Inflammatory macrophage (primary cell): ENCODE results near the gene SLC47A2.
"Not testable (repeated sequence)": the region's sequence is repeated elsewhere in the genome, so short reads cannot be mapped to it uniquely, and the experiment has no call there.

ENCODE experiments used
- DNase-seq, 2 donors: peaks; one replicate each; pipeline ENCODE4 v3.0.0-alpha.2; 2020 to 2022

Gene SLC47A2

DNA sequence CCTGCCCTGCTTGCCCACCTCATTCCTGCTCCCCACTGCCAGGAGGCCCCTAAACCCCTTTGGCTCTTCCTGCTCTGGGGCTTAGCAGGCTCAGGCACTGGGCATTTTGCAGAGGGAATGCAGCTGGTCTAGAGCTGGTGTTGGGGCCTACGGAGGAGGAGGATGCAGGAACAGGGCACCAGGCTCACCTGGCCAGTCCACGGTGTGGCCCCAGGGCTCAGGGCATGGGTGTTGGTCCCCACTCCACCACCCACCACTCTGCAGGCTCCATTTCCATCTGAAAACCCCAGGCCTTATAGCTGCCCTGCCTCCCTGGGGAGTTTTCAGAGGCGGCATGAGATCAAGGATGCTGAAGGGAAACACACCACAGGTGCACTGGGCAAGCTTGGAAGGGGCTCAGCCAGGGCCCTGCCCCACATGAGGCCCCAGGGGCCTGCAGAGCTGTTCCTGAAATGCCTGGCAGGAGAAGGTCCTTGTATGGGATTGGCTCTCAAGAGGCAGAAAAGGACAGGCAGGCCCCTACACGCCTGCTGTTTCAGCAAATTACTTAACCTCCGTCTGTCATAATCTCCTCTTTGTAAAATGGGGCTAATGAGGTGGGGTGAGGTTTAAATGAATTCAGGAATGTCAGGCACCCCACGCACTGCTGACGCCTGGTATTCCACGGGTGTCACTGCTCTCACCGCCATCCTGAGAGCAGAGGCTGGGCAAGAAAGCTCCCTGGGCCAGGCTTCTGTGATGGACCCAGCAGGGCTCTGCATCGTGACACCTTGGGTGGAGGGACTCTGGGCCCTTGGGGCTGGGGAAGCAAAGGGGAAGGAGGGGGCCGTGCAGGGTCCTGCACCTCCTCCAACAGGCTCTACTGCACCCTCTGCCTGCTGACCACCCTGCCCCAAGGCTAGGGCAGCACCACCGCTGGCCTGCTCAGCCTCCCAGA lies 9.3 kb downstream of the SLC47A2 start:
- no peak for DNase-seq

DNA sequence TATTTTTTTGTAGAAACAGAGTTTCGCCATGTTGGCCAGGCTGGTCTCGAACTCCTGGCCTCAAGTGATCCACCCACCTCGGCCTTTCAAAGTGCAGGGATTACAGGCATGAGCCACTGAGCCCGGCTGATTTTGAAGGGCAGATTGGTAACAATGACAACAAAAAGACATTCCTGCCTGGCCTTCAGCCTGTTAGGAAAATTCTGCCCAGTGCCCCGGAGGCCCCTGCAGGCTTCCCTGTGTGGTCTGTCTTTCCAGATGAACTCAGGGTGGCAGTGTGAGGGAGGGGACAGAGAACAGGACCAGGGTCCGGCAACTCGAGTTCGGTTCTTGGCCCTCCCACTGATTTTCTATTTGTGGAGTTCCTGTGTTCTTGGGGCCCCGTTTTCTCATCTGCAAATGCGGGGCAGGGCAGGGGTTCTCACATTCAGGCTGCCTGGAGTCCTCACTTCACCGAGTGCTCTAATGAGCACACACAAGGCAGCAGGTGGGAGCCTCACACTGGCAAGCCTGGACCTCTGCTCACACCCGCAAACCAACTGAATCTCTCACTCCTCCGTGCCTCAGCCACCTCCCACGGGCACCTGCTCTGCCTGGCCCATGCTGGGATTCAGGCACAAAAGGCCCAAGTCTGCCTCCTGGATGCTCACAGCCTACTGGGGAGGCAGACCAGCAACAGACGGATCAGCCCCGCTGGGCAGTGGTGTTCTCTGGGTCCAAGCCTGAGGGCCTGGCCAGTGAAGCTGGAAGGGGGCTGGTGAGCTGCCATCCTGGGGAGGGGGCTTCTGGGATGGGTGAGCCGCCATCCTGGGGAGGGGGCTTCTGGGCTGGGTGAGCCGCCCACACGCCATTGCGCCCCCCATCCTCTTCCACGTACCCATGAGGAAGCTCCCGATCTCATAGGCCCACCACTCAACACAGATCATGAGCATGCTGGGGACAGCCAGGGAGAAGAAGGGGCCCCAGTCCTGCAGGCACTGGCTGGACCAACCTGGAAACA lies 10.3 kb downstream of the SLC47A2 start:
- no peak for DNase-seq

DNA sequence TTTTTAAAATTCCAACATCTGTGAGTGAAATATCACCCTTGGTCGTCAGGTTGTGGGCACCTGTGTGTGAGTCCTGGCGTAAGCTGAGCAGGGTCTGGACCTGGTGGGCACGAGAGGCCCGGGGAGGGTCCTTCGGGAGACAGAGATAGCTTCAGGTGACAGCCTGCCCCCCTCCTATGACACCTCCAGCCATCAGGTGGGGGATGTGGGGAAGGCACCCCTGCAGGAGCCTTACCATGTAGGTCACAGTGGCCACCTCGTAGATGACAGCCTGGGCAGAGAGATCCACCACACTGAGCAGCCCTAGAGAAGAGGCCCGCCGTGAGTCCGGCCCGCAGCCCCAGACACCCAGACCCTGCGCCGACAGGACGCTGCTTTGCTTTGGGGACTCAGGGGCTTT lies 11.2 kb downstream of the SLC47A2 start:
- DNase-seq, result no peak

DNA sequence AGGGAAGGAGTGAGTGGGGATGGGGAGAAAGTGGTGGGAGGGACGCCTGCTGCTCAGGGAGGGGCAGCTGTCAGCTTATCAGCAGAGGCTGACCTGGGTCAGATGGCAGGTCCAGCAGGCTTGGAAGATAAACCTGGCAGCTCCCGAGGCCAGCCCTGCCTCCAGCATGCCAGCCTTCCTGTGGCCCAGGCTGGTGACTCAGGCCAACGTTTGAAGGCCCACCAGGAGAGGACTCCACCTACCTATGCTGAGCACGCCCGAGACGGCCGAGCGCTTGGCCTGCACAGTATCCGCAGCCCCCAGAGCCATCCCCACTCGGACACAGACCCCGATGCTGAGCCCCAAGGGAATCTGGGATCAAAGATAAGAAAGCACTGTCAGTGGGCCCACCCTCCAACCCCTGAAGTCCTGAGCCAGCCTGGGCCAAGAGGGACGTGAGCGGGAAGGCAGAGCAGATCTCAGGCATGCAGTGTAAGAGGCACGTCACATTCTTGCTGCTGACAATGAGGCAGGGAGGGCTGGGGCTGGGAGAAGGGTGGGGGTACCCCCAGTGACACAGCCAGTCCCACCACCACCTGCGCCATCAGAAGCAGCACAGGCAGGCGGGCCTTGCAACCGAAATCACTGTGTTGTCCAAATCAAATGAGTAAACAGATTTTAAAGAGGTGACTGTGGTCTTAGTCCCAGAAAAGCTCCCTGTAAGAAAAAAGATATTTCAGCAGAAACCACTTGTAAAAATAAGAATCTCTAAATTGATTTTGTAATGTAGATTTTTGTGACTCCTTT lies 12.4 kb downstream of the SLC47A2 start:
- DNase-seq, result no peak

DNA sequence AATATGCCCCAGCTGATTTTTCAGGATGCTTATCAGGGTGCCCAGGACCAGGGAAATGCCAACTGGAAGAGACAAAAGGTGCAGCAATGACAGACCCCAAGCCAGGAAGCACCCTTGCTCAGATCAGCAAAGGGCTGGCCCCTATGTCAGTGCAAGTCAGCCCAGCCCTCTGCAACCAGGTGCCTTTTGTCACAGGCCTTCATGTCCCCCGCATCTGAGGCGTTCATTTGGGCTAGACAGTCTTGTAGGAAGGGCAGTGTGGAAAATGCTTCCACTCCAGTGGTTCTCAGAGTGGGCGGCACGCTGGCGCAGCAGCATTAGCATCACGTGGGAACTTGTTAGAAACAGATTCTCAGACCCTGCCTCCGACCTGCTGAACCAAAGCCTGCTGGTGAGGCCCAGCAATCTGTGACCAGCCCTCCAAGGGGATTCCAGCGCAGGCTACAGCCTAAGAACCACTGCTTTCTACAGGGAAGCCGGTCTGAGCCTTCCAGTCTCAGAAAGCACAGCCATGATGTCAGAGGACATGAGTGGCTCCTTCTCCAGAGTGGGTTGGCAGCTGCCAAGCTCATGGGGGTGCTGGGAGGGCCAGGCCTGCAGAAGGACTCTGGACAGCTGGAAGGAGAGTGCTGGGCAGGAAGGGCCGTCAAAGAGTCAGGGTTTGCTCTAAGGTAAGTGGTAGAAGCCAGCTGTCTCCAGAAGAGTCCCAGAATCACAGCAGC lies 13.1 kb downstream of the SLC47A2 start:
- no peak for DNase-seq

DNA sequence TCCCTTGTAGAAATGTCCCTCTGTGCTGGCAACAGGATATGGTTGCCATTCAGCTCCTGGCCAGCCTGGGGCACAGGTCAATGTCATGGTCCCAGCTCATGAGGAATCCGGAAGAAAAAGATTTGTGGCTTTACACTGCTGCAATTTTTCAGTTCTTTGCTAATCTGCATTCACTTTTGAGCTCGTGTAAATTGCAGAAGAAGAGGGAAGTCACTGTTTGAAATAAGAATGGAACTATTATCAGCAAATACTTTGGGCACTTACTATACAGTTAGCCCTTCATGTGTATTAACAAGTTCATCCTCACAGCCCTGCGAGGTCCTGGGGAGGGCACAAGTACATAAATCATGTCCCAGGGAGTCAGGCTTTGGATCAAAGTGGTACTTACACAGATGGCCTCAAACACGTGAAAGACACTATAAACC lies 14.2 kb downstream of the SLC47A2 start:
- peak; percentile 46 to 55 for DNase-seq

DNA sequence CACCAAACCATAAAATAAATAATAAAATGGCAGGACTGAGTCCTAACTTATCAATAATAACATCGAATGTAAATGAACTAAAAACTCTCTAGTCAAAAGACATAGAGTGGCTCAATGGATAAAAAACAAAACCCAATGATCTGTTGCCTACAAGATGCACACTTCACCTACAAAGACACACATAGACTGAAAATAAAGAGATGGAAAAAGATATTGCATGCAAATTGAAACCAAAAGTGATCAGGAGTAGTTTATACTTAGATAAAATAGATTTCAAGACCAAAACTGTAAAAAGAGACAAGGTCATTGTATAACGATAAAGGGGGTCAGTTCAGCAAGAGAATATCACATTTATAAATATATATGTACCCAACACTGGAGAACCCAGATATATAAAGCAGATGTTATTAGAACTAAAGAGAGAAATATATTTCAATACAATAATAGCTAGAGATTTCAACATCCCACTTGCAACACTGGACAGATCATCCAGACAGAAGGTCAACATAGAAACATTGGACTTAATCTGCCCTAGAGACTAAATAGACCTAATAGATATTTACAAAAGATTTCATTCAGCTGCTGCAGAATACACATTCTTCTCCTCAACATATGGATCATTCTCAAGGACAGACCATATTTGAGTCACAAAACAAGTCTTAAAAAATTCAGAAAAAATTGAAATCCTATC lies 29.8 kb downstream of the SLC47A2 start:
- peak; percentile 15 to 39 for DNase-seq

DNA sequence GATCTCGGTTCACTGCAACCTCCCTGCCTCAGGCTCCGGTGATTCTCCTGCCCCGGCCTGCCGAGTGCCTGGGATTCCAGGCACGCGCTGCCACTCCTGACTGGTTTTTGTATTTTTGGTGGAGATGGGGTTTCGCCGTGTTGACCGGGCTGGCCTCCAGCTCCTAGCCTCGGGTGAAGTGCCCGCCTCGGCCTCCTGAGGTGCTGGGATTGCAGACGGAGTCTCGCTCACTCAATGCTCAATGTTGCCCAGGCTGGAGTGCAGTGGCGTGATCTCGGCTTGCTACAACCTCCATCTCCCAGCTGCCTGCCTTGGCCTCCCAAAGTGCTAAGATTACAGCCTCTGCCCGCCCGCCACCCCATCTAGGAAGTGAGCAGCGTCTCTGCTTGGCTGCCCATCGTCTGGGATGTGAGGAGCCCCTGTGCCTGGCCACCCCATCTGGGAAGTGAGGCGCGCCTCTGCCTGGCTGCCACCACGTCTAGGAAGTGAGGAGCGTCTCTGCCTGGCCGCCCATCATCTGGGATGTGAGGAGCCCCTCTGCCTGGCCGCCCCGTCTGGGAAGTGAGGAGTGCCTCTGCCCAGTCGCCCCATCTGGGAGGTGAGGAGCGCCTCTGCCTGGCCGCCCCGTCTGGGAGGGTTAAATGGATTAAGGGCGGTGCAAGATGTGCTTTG lies 31.3 kb downstream of the SLC47A2 start:
- DNase-seq, result not testable (repeated sequence)

DNA sequence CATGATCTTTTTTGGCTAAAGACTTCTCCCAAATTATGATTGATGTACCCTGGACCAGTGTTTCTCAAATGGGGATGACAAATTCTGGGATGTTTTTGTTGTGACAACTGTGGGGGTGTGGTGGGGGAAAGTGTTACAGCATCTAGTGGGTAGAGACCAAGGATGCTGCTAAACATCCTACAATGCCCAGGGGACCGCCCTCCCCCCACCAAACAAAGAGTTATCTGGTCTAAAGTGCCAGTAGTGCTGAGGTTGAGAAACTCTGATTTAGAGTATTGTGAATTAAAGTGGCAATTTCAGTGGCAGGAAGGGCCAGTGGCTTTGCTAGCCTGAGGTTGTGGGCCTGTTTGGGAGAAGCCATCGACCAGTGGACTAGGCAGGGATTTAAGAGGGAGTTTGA lies 33.3 kb downstream of the SLC47A2 start:
- DNase-seq, result no peak

DNA sequence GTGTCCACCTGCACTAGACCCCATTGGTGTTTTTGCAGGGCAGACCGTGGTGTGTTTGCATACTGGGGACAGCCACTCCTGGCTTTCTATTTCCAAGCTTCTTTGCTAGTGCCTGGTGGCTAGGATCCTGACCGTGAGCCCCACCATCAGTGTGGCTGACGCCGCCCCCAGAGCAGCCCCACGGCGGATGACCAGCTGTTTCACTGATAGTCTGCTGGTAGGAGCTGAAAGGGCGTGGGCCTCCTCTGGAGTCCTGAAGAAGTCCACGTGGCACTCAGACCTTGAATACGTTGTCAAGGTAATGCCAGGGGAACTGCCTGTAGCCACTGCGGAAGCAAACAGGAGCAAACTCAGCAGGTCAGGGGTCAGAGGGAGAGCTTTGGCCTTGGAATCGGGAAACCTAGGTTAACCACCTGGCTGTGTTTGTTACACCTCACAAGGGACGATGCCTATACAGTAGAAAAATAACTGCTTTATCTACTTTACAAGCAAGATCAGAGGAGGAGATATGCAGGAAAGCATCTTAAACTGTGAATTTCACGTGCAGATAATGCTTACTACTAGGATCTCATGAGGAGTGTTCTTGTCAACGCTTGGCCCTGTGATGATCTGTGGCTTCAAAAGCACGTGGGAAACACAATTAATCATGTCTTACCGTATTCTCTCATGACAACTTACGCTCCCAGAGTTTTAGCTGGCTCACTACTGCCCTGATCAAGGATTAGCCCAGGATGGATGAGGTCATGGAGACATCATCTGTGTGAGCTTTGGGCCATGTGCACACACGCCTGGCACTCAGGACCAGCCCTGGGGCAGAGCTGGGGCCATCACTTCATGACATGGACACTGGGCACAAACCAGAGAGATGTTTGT lies 37.6 kb downstream of the SLC47A2 start:
- no peak for DNase-seq

DNA sequence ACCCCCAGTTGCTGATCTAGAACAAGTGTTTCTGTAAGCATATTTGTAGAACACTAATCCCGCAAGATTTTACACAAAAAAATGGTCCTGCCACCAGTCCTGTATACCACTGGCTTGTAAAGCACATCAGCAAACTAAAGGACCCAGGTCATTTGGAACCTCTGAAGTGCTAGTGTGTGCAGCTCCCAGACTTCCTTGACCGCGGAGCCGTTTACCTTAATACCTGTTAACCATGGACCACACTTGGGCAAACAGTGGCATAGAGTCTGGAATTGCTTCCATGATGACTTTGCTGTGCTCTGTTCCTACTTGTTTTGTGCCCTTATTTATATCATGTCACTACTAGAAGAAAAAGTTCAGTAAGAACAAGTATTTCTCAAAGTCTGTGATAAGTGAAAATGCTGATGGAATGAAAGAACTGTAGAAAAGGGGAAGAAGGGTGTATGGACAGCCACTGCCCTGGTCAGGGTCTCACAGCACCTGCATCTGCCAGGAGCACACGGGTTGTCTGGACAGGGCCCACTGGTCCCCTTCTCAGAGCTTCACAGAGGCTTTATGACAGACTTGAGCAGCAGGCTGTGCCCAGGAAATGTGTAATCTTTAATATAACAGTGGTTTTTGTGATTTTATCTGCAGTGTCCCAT lies 38.5 kb downstream of the SLC47A2 start:
- DNase-seq, result no peak

DNA sequence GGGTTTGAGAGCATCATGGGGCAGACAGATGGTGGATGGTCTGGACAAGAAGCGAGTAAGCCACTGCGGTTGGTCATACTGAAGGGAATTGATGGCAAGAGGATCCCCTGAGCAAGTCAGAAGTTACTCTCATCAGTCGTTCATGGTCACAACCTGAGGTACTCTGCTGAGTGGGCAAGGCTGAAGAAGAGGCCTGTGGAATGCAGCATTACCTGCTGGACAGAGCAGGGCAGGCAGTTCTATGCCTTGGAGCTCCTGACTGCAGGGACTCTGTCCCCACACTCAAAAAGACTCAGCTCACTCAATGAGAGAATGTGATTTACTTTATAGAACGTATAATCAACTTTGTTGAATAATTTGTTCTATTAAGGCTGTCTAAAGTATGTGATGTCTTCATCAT lies 39.5 kb downstream of the SLC47A2 start:
- no peak for DNase-seq

DNA sequence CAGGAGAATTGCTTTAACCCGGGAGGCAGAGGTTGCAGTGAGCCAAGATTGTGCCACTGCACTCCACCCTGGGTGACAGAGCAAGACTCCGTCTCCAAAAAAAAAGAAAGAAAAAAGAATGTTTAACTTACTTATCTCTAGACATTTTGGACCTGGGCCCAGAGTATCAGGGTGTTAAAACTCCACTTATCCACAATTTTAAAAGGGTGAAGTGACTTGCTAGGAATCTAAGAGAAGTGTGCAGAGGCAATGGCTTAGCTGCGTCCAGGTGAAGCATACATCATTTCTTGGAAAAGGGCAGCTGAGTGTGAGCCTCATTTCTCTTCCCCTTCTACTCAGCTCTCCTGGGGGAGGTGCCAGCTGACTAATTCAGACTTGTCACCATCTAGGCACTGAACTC lies 42.8 kb downstream of the SLC47A2 start:
- DNase-seq, result peak in 1 of 2 donors; percentile 4

DNA sequence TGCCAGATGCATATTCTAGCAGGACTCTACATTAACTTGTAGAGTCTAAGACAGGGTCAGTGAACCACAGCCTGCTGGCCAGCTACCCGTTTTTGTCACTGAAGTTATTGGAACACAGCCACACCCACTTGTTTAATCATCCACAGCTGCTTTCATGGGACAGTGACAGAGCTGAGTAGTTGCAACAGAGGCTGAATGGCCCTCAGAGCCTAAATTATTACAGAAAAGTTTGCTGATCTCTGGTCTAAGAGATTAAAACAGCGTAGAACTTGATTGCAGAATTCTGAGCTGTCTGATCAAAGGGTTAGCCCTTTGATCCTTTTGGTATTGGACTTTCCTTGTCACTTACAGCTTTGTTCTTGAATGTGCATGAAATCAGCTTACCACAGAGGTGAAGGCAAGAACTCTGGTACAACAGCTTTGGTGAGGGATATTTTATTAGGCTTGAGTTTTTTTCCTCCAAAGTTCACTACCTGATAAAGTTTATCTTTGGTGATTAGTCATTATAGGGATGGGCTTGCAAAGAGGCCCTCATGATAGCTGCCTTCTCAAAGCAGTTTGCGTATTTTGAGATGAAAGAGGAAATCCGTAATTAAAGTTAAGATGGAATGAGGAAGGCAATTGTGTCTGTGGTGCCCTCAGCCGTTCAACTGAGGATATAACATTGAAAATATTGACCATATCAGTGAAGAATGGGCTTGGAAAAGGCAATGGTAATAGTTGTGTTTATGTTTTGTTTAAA lies 44.2 kb downstream of the SLC47A2 start:
- DNase-seq, result peak; percentile 74 to 88

DNA sequence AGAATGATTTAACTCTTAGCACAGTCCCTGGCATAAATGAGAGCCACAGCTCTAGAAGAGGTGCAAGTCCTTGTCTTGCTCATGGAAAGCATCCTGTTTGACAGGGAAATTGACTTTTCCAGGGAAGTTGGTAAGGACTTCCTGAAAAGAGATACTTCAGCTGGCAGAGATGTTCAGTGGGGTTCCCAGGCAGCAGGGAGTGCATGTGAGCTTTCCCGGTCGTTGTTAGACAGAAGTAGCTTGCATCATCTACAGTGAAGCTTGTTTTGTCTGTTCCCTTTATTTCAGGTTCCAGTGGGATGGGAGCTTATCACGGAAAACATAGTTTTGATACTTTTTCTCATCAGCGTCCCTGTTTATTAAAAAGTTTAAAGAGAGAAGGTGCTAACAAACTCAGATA lies 45.0 kb downstream of the SLC47A2 start:
- peak in 1 of 2 donors; percentile 45 for DNase-seq

DNA sequence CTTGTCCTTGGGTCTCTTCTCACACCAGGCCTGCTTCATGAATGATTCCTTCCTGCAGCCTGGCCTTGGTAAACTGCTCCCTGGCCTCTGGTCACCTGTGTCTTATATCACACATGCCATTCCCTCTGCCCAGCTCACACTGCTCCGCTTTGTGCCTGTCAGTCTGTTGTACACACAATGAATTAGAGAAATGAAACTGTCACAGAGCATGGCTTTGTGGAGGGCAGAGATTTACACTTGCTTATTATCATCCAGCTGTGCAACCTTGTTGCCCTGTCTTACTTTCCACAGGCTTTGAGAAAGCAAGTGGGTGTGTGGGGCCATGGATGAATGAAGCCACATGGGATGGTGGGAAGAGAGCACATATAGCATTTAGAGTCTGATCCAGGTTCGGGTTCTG lies 45.5 kb downstream of the SLC47A2 start:
- DNase-seq, result no peak

DNA sequence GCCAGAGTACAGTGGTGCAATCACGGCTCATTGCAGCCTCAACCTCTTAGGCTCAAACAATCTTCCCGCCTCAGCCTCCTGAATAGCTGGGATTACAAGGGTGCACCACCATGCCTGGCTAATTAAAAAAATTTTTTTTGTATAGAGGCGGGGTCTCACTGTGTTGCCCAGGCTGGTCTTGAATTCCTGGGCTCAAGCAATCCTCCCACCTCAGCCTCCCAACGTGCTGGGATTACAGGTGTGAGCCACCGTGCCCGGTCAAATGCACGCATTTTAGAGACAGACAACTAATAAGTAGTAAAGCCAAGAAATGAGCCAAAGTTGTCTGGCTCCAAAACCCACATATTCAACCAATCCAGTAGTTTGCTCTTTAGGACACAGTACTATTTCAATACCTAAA lies 46.7 kb downstream of the SLC47A2 start:
- DNase-seq, result not testable (repeated sequence)

DNA sequence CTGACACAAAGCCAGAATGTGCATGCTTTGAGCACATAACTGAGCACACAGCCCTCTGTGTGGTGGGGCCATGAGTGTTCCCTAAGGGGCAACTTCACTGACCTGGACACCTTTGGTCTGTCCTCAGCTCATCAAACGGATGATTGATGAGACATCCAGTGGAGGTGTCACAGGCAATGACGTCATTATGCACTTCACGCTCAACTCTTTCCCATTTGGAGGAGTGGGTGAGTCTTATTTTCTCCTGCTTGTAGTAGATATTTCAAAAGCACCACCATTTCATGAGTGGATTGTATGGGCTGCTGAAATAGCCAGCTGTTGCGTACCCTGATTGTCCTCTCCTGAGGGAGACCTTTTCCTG lies 51.6 kb downstream of the SLC47A2 start:
- DNase-seq, result no peak
